Measurements from ENCODE around the gene TMEM106C. TPM values are rescaled to one million over a fixed set of nuclear protein-coding genes. Genes with fewer than 3 reads are reported as not detected.

TMEM106C gene
- total and polyA plus RNA-seq, 2 experiments from 2014 or later = 69.4 to 79.8 TPM

DNA sequence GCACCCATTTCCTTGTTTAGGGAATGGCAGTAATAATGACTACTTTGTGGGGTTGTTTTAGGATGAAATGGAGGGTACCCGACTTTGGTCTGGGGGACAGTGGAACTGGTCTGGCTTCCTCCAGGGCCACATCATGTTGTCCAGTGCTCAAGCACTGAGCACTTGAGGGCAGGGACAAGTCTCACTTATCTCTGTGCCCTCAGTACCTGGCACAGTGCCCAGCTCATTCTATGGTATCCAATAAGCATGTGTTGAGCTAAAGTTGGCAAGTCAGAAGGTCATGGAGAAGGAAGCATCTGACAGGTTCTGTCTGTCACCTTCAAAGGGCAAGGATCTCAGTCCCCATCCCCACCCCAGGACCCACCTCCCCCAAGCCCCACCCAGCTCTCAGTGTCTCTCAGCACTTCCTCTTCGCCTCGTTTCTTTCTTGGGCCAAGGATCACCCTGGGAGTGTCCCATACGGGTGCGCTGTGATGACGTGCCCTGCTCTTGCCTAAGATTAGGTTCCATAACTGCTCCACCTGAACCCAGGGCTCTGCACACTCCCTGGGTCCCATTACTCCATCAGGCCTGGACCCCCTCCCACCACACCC, 24.3 kb upstream of the TMEM106C start:
- Histone ChIP-seq H4K20me1 (ENCODE audit: insufficient read depth) (no peaks in the 10 kb centered on the region), H3K4me1 (ENCODE audit: insufficient read depth) (peaks cover 15% of the 10 kb centered on the region), H3K9me3 (ENCODE audit: low read depth) (no peaks in the 10 kb centered on the region), H3K4me3 (no peak overlapping the region), H3K79me2 (ENCODE audit: insufficient read depth) (no peaks in the 10 kb centered on the region), H3K27me3 (replicated peaks; ENCODE audit: insufficient read depth) (no peaks in the 10 kb centered on the region), H3K27ac (no peak overlapping the region), H3K9ac (no peak overlapping the region), H3K4me2 (ENCODE audit: unreplicated experiment) (no peak overlapping the region), H3K36me3 (ENCODE audit: low read depth) (no peaks in the 10 kb centered on the region), H2AFZ (no peak overlapping the region), H3K9me2 (ENCODE audit: insufficient read depth) (no peaks in the 10 kb centered on the region), H3F3A (ENCODE audit: insufficient read depth) (peaks cover 10% of the 10 kb centered on the region)
- in situ Hi-C loops (cut with MboI) = no loop called here
- 88 to 94% methylated on average over 4 to 6 of the region's 6 CpGs for WGBS, 2 experiments (ENCODE audit: low coverage in 1 of 2, low lambda C conversion rate in 2 of 2, missing lambda C conversion rate in 2 of 2)
- TF ChIP-seq EZH2 (IDR thresholded peaks at IDR 0.05; ENCODE audit: insufficient read depth, poor library complexity, severe bottlenecking) = no peak
- TF ChIP-seq EZH2phosphoT487 (IDR thresholded peaks at IDR 0.05; ENCODE audit: insufficient read depth, low read depth) = no peak
- no peak for DNase-seq

DNA sequence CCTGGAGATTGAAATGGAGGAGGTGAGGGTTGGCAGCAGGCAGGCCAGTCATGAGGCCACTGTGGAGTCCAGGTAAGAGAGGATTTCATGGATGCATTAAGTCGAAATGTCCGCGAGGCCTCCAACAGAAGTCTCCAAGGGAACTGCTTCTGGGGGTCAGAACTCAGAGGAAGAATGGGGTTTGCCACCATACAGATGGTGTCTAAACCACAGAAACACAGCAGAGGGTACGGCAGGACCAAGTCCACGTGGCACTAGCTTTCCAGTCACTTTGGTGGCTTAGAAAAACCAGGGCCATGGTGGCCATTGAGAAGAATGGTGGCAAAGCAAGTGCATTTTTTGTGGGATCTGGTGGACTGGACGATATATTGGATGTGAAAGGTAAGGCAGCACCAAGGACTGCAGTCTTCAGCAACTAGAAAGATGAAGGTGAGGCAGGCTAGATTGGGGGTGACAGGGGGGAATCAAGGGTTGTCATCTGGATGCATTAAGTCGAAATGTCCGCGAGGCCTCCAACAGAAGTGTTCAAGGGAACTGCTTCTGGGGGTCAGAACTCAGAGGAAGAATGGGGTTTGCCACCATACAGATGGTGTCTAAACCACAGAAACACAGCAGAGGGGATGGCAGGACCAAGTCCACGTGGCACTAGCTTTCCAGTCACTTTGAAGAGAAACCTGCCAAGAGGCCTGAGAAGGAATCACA, 22.5 kb upstream of the TMEM106C start:
- Histone ChIP-seq H2AFZ (no peak overlapping the region), H3K9me3 (ENCODE audit: low read depth) (no peaks in the 10 kb centered on the region), H3K9ac (no peak overlapping the region), H3K4me3 (no peak overlapping the region), H4K20me1 (ENCODE audit: insufficient read depth) (no peaks in the 10 kb centered on the region), H3K4me2 (ENCODE audit: unreplicated experiment) (no peak overlapping the region), H3K79me2 (ENCODE audit: insufficient read depth) (no peaks in the 10 kb centered on the region), H3K4me1 (ENCODE audit: insufficient read depth) (peaks cover 8% of the 10 kb centered on the region), H3K27me3 (replicated peaks; ENCODE audit: insufficient read depth) (no peaks in the 10 kb centered on the region), H3K36me3 (ENCODE audit: low read depth) (no peaks in the 10 kb centered on the region), H3K27ac (no peak overlapping the region), H3F3A (ENCODE audit: insufficient read depth) (peaks cover 2% of the 10 kb centered on the region), H3K9me2 (ENCODE audit: insufficient read depth) (no peaks in the 10 kb centered on the region)
- in situ Hi-C loops (cut with MboI) = no loop called here
- DNase-seq = no peak
- 88 to 94% methylated on average over 10 of the region's 10 CpGs for WGBS, 2 experiments (ENCODE audit: low coverage in 1 of 2, low lambda C conversion rate in 2 of 2, missing lambda C conversion rate in 2 of 2)
- no peak for TF ChIP-seq EZH2 (IDR thresholded peaks at IDR 0.05; ENCODE audit: insufficient read depth, poor library complexity, severe bottlenecking)
- no peak for TF ChIP-seq EZH2phosphoT487 (IDR thresholded peaks at IDR 0.05; ENCODE audit: insufficient read depth, low read depth)

DNA sequence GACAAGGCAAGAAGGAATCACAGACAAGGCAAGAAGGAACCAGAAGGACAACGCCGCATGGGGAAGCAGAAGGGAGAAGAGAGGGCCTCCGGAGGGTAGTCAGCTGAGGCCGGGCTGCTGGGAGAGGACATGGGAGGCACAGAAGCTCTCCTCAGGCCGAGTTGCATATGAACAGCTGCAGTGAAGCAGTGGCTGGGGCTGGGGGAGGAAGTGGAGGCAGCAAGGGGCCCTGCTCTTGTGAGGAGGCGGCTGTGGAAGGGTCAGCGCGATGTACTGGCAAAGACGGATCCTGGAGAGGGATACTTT, 22.0 kb upstream of the TMEM106C start:
- WGBS, 2 experiments (ENCODE audit: low coverage in 1 of 2, low lambda C conversion rate in 2 of 2, missing lambda C conversion rate in 2 of 2) = 83 to 87% methylated on average over 9 of the region's 9 CpGs

DNA sequence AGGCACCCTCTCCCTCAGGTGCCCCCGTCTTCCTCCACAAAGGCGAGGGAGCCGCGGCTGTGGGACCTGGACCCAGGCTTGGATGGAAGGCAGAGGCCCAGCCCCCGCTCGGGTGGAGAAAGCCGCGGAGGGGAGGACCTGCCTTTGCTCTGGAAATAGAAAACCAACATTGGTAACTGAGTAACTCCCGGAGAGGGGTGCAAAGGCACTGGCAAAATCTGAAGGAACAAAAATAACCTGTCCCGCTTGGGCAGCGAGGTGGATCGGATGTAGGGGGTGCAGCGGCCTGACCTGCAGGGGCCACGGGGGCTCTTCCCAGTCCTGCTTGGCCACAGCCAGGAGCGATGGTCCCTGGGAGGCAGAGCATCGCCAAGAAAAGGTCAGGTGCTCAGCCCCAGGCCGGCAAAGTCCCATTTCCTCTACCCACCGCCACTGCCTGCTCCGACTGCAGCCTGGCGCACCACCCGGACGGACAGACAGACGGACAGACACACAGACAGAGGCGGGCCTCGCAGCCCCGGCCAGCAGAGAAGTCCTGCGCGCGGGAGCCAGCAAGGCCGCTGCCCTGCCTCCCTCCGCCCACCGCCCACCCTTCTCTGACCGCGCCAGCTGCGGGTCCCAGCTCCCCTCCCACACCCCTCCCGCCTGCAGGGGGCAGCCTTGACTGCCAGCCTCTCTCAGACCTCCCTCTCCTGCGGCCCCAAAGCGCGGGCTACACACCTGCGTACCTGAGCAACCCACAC, 21.4 kb upstream of the TMEM106C start:
- Histone ChIP-seq H3K4me2 (ENCODE audit: unreplicated experiment) (no peak overlapping the region), H3K36me3 (ENCODE audit: low read depth) (no peaks in the 10 kb centered on the region), H4K20me1 (ENCODE audit: insufficient read depth) (no peaks in the 10 kb centered on the region), H3K9me2 (ENCODE audit: insufficient read depth) (no peaks in the 10 kb centered on the region), H3K79me2 (ENCODE audit: insufficient read depth) (no peaks in the 10 kb centered on the region), H3K4me3 (no peak overlapping the region), H3K9me3 (ENCODE audit: low read depth) (no peaks in the 10 kb centered on the region), H3F3A (ENCODE audit: insufficient read depth) (no peaks in the 10 kb centered on the region), H3K27ac (no peak overlapping the region), H2AFZ (no peak overlapping the region), H3K27me3 (replicated peaks; ENCODE audit: insufficient read depth) (no peaks in the 10 kb centered on the region), H3K9ac (no peak overlapping the region), H3K4me1 (ENCODE audit: insufficient read depth) (peaks cover 16% of the 10 kb centered on the region)
- in situ Hi-C loops (cut with MboI) = no loop called here
- WGBS, 2 experiments (ENCODE audit: low coverage in 1 of 2, low lambda C conversion rate in 2 of 2, missing lambda C conversion rate in 2 of 2) = 31 to 43% methylated on average over 29 to 39 of the region's 40 CpGs
- TF ChIP-seq EZH2 (IDR thresholded peaks at IDR 0.05; ENCODE audit: insufficient read depth, poor library complexity, severe bottlenecking) = no peak
- TF ChIP-seq EZH2phosphoT487 (IDR thresholded peaks at IDR 0.05; ENCODE audit: insufficient read depth, low read depth) = no peak
- DNase-seq = peak; percentile 27

More for the DNA sequence above, 22.0 kb upstream of the TMEM106C start:
- DNase-seq = no peak
- TF ChIP-seq EZH2phosphoT487 (IDR thresholded peaks at IDR 0.05; ENCODE audit: insufficient read depth, low read depth) = no peak
- no peak for TF ChIP-seq EZH2 (IDR thresholded peaks at IDR 0.05; ENCODE audit: insufficient read depth, poor library complexity, severe bottlenecking)
- Histone ChIP-seq H3K9me2 (ENCODE audit: insufficient read depth) (no peaks in the 10 kb centered on the region), H3K36me3 (ENCODE audit: low read depth) (no peaks in the 10 kb centered on the region), H3K27ac (no peak overlapping the region), H3K4me2 (ENCODE audit: unreplicated experiment) (no peak overlapping the region), H3K4me1 (ENCODE audit: insufficient read depth) (peaks cover 12% of the 10 kb centered on the region), H3K4me3 (no peak overlapping the region), H2AFZ (no peak overlapping the region), H3K9ac (no peak overlapping the region), H3F3A (ENCODE audit: insufficient read depth) (no peaks in the 10 kb centered on the region), H3K27me3 (replicated peaks; ENCODE audit: insufficient read depth) (no peaks in the 10 kb centered on the region), H4K20me1 (ENCODE audit: insufficient read depth) (no peaks in the 10 kb centered on the region), H3K9me3 (ENCODE audit: low read depth) (no peaks in the 10 kb centered on the region), H3K79me2 (ENCODE audit: insufficient read depth) (no peaks in the 10 kb centered on the region)
- in situ Hi-C loops (cut with MboI) = no loop called here

All from GM23248 (cell line).